GM23248 (cell line): ENCODE results near the gene LRRC75A.

Experiments used
- EZH2 ChIP-seq: fragments of 200-600 bp; sonication (generic); IDR thresholded peaks from 2 replicates; pipeline ENCODE4 v1.6.1; 2018; ENCODE audit warnings: antibody characterized with exemption, mild to moderate bottlenecking; ENCODE audit not compliant: insufficient read depth, poor library complexity, severe bottlenecking
- EZH2phosphoT487 ChIP-seq: fragments of 200-600 bp; sonication (generic); IDR thresholded peaks from 2 replicates; pipeline ENCODE4 v1.6.1; 2018; ENCODE audit warnings: antibody characterized with exemption, moderate library complexity, mild to moderate bottlenecking, low read depth; ENCODE audit not compliant: insufficient read depth

- TF ChIP-seq EZH2 = no peak
- no peak for TF ChIP-seq EZH2phosphoT487
Measured at GRCh38 chr17:16534236-16534635, 42.2 kb upstream of the LRRC75A start.
